Anterior cingulate cortex (tissue), 58 donors: Measurements from ENCODE around the gene SGPP1.
"Not testable (repeated sequence)": the region's sequence is repeated elsewhere in the genome, so short reads cannot be mapped to it uniquely, and the experiment has no call there.

Experiments
- DNase-seq, 58 donors: peaks; one replicate each; lab custom pipeline; 2025; lab: John Stamatoyannopoulos, UW

SGPP1 gene

DNA sequence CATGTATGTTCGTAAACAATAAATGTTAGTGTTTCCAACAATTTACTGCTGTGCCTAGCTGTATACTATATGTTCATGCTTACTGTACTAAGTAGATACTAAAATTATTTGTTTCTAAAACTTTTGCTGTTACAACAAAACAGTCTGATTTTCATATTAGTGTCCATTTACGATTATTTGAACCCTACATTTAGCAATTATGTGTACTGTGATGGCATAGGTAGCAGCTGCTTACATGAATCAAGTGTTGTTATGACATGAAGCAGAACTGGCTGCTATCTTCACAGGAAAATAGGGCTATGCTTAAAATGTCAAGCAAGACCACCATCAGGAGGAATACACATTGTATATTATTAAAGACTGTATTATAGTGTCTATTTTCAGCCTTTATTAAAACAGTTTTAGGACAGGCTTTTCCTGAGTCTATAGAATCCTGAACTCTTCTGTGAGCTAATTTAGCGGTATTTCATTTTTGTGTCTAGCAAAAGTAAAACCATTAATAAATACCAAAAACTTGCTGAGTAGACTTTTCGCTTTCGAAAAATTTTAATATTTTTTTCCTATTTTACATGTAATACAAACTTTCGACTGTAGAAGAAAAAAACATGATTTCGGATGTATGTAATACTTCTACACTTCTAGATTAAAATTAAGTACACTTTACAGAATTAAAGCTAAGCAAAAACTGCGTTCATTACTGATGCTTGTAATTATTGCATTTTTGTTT is 85.0 kb downstream of the SGPP1 start:
- no peak for DNase-seq

DNA sequence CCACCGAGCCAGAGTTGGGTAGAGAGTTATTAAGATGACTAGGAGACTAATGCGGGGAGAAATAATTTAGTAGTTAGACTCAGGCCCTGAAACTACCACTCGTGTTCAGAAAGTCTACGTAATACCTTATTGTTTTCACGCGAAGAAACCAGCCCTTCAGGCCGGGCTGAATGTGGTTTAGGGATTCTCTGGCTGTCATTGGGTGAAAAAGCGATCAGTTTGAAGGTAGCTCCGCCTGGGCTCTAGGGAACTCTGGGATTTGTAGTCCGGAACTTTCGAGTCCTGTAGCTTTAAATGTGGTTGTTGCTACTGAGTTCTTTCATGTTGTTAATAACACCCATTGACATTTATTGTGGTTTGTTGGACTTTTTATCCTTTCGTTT is 85.6 kb downstream of the SGPP1 start:
- peak in 55 of 58 donors; percentile 45 to 97 (median 90) for DNase-seq

DNA sequence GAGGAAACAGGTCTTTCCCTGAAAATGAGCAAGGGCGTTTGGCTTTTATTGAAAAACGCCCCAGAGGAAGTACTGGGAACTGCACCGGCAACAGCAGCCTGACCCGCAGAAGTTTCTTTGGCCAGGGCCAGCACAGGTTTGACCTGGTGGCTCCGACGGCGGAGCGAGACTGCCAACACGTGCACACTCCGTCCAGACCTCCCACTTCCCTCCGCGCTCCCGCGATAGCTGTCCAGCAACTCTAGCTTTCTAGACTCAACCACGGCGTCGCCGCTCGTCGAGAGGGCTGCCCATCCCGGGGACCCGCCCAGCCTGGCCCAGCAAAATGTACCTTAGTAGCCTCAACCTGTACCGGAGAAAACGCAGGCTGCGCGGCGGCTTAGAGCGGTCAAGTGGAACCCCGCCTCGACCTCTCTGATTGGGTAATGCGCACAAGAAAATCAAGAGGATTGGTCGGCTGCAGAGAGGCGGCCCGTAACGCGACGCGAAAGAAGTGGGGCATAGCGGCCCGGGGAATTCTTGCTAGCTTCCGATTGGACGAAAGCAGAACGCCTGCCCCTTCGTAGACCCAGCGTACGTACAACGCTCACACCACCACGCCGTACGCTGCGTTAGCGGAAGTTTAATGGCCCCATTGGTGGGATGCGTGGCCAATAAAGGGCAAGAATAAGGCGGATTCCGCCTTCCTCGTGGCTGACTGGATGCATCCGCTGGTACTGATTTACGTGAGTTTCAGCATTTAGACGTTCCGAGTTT is 86.2 kb downstream of the SGPP1 start, which contains the start of gene WDR89:
TSS of gene WDR89 (minus strand) at position 399 of the 756 bp plus-strand sequence. CDS start 41,929 bp downstream, outside the sequence.
- DNase-seq = peak; percentile 79 to 99 (median 98)

DNA sequence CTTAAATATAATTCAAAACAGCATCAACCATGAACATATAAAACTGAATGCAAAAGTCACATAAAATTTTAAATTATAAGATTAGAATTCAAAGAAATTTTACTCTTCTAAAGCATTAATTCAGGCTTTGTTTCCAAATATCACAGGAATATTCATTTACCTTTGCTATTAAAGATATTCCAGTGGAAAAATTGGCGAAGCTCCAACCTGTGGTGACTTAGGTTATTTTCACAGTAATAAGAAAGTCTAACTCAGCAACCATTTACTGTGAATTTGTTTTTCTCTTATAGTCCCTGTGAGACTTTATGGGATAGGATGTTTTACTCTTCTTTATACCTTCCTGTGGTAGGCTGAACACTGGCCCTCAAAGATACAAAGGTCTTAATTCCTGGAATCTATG is 89.4 kb downstream of the SGPP1 start:
- no peak for DNase-seq

DNA sequence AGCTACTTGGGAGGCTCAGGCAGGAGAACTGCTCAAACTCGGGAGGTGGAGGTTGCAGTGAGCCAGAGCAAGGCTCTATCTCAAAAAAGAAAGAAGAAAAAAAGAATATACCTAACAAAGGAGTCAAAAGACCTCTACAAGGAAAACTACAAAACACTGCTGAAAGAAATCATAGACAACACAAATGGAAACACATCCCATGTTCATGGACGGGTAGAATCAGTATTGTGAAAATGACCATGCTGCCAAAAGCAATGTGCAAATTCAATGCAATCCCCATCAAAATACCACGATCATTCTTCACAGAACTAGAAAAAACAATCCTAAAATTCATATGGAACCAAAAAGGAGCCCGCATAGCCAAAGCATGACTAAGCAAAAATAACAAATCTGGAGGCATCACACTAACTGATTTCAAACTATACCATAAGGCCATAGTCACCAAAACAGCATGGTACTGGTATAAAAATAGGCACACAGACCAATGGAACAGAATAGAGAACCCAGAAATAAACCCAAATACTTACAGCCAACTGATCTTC is 91.7 kb downstream of the SGPP1 start:
- DNase-seq = not testable (repeated sequence)
